Naive thymus-derived CD4-positive, alpha-beta T cell (primary cell): ENCODE measurements around the gene ENTPD1. TPM values are rescaled to one million over a fixed set of nuclear protein-coding genes. Genes with fewer than 3 reads are reported as not detected.

Experiments
- ATAC-seq: fragments of 150-1000 bp; cut with Tn5 transposase; 2 replicates; pipeline ENCODE4 v1.10.0; 2021; ENCODE audit warnings: mild to moderate bottlenecking, moderate library complexity
- CTCF ChIA-PET: fragments of 350-600 bp; sonication (Branson Sonifier 250); formaldehyde crosslinking; loops from one replicate; lab custom pipeline; 2021; ENCODE audit warnings: antibody characterized with exemption; lab: Charles Lee
- POLR2A ChIA-PET: fragments of 350-600 bp; sonication (Branson Sonifier 250); formaldehyde crosslinking; loops from one replicate; lab custom pipeline; 2021; ENCODE audit warnings: antibody characterized with exemption, inconsistent platforms; lab: Charles Lee
- DNase-seq, 9 donors: peaks; one replicate each; pipeline versions ENCODE4 v3.0.0 to v3.0.0-alpha.2; 2020 to 2022; ENCODE audit warnings: mixed read lengths in 1 of 9
- H3K27ac ChIP-seq: one replicate; pipeline ENCODE4 v1.7.0; 2013; ENCODE audit warnings: mild to moderate bottlenecking, low read depth, low read length, moderate library complexity
- H3K27me3 ChIP-seq, 2 donors: one replicate each; pipeline ENCODE4 v1.7.0; 2013; ENCODE audit warnings: low read length in 2 of 2, mild to moderate bottlenecking in 2 of 2, moderate library complexity in 2 of 2; ENCODE audit not compliant: control insufficient read depth in 2 of 2, insufficient read depth in 2 of 2
- H3K36me3 ChIP-seq, 3 experiments: 1 replicate in 2 of 3; 2 replicates in 1 of 3; pipeline ENCODE4 v1.7.0; 2013; ENCODE audit warnings: low read length in 3 of 3, mild to moderate bottlenecking in 3 of 3, moderate library complexity in 1 of 3; ENCODE audit not compliant: insufficient read depth in 3 of 3, control insufficient read depth in 2 of 3
- H3K4me1 ChIP-seq, 2 donors: one replicate each; pipeline ENCODE4 v1.7.0; 2013; ENCODE audit warnings: low read length in 2 of 2, mild to moderate bottlenecking in 2 of 2, moderate library complexity in 1 of 2; ENCODE audit not compliant: control insufficient read depth in 2 of 2, insufficient read depth in 2 of 2
- H3K4me3 ChIP-seq: 2 replicates; pipeline ENCODE4 v1.7.0; 2013; ENCODE audit warnings: mild to moderate bottlenecking, low read length
- H3K9me3 ChIP-seq, 3 experiments: 1 replicate in 2 of 3; 2 replicates in 1 of 3; pipeline ENCODE4 v1.7.0; 2013; ENCODE audit warnings: low read length in 3 of 3; ENCODE audit not compliant: control insufficient read depth in 2 of 3
- H3K27ac Mint-ChIP-seq, 9 donors: one replicate each; pipeline ENCODE4 v1.8.0; 2020 to 2022; ENCODE audit warnings: mixed read lengths in 9 of 9, mild to moderate bottlenecking in 8 of 9, moderate library complexity in 5 of 9, inconsistent platforms in 2 of 9
- H3K27me3 Mint-ChIP-seq, 5 donors: one replicate each; pipeline ENCODE4 v1.8.0; 2021 to 2022; ENCODE audit warnings: mixed read lengths in 5 of 5, mild to moderate bottlenecking in 1 of 5
- H3K36me3 Mint-ChIP-seq, 5 donors: one replicate each; pipeline ENCODE4 v1.8.0; 2020 to 2022; ENCODE audit warnings: mixed read lengths in 5 of 5, mild to moderate bottlenecking in 3 of 5, inconsistent platforms in 1 of 5
- H3K4me1 Mint-ChIP-seq, 7 donors: one replicate each; pipeline ENCODE4 v1.8.0; 2020 to 2022; ENCODE audit warnings: mixed read lengths in 7 of 7, mild to moderate bottlenecking in 3 of 7, inconsistent platforms in 1 of 7
- H3K4me3 Mint-ChIP-seq, 10 donors: one replicate each; pipeline ENCODE4 v1.8.0; 2020 to 2022; ENCODE audit warnings: mild to moderate bottlenecking in 10 of 10, mixed read lengths in 10 of 10, moderate library complexity in 6 of 10, inconsistent platforms in 2 of 10
- H3K9me3 Mint-ChIP-seq, 11 donors: one replicate each; pipeline ENCODE4 v1.8.0; 2020 to 2022; ENCODE audit warnings: mixed read lengths in 11 of 11, mild to moderate bottlenecking in 4 of 11, inconsistent platforms in 1 of 11, moderate library complexity in 1 of 11
- intact Hi-C, 2 donors: fragments of 100-400 bp; cut with micrococcal nuclease; formaldehyde crosslinking; loops; one replicate each; pipeline ENCODE4 v1.15.1; 2023
- polyA plus RNA-seq, 2 donors: library from polyadenylated mRNA; unstranded; fragments of 300-500 nt; fragmentation: Illumina TruSeq; gene quantifications; one replicate each; pipeline ENCODE4 v1.2.3, GENCODE V29; 2021
- total RNA-seq, 6 experiments: library from RNA in 5 of 6; stranded (reverse) in 5 of 6; gene quantifications; 1 replicate in 5 of 6; 2 replicates in 1 of 6; pipeline ENCODE4 v1.2.3 and lab custom pipeline; 2021 to 2026

Gene ENTPD1
- total RNA-seq = 10 to 100 TPM in 2 of 5 experiments, 1 to 10 TPM in 2, under 1 TPM in 1; 0.89 to 28.2 (median 5.0) TPM
- polyA plus RNA-seq = under 1 TPM; 0.21 to 0.48 TPM
- not detected for total RNA-seq (lab: John Stamatoyannopoulos, UW)

- Histone ChIP-seq H3K4me1 (peaks cover 0 to 4% of the 10 kb centered on the region in 2 donors), H3K4me3 (no peak within 1 kb of the TSS), H3K36me3 (no peaks in the 10 kb centered on the region), H3K27ac (no peak within 1 kb of the TSS), H3K9me3 (no peaks in the 10 kb centered on the region), H3K27me3 (no peaks in the 10 kb centered on the region)
- Mint-ChIP-seq H3K27ac (peak within 1 kb of the TSS in 1 of 9 donors; percentile 77), H3K9me3 (peaks cover 0 to 4% (median 0%) of the 10 kb centered on the region in 11 donors), H3K4me1 (peaks cover 0 to 47% (median 7%) of the 10 kb centered on the region in 7 donors), H3K4me3 (peak within 1 kb of the TSS in 4 of 10 donors; percentile 3 to 79 (median 28)), H3K27me3 (peaks cover 18 to 34% (median 22%) of the 10 kb centered on the region in 5 donors), H3K36me3 (peaks cover 0 to 20% (median under 1%) of the 10 kb centered on the region in 5 donors)
- CTCF ChIA-PET = no interaction called here
- DNase-seq (no peak), ATAC-seq (peak; percentile 29)
- intact Hi-C loops = loop anchor here in 1 of 2 donors (5.0 kb wide), 1 partner anchor 64 kb away; the partner anchor contains the start of gene TCTN3
- POLR2A ChIA-PET = no interaction called here
Observed at GRCh38 chr10:95756041-95756761, at the start of gene ENTPD1. Gene ENTPD1 (plus strand): TSS chr10:95756163. CDS start chr10:95756240, 77 bp downstream.

DNA sequence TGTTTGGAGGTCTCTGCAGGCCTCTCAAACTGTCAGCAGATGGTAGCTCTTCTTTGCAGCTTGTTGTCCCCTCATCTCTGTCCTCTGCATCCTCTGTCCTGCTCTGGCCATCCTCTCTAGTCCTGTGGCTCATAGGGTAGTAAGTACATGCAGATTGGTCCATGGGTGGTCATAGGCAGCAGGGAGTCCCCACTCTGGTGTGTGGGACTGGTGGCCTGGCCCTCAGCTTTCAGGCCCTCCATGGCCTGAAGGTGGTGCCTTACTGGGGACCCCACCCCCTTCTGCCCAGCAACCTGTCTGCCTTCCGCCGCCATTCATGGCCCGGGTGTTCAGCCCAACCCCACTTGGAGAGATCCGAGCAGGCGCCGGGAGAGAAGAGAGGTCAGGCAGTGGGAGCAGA lies 49.4 kb upstream of the ENTPD1 start:
- POLR2A ChIA-PET = no interaction called here
- no peak overlapping the region for H3K4me3 Mint-ChIP-seq
- peak overlapping the region in 1 of 9 donors; percentile 30 for H3K27ac Mint-ChIP-seq
- Histone ChIP-seq H3K27me3 (no peaks in the 10 kb centered on the region), H3K36me3 (no peaks in the 10 kb centered on the region), H3K4me1 (no peaks in the 10 kb centered on the region), H3K4me3 (no peak overlapping the region), H3K27ac (no peak overlapping the region), H3K9me3 (no peaks in the 10 kb centered on the region)
- intact Hi-C loops = no loop called here
- peaks cover 0 to 6% (median 0%) of the 10 kb centered on the region in 5 donors for H3K36me3 Mint-ChIP-seq
- CTCF ChIA-PET = no interaction called here
- peaks cover 0 to 2% (median 0%) of the 10 kb centered on the region in 5 donors for H3K27me3 Mint-ChIP-seq
- DNase-seq (no peak), ATAC-seq (no peak)
- peaks cover 0 to 2% (median 0%) of the 10 kb centered on the region in 11 donors for H3K9me3 Mint-ChIP-seq
- H3K4me1 Mint-ChIP-seq = peaks cover 0 to 4% (median 0%) of the 10 kb centered on the region in 7 donors

DNA sequence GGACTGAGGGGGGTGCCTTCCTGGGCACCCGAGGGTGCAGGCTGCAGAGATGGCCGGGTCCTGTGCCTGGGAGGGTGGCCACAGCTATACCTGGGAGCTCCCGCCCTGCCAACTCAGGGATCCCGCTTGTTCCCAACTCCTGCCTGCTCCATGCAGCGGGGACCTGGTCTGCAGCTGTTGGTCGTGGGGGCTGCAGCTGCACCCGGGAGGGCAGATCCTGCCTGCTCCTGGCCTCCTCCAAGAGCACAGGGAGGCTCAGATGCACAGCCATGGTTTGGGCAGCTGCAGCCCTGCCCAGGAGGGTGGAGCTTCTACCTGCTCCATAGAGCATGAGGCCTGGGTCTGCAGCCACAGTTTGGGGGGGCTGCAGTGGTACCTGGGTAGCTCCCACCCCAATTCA lies 49.0 kb upstream of the ENTPD1 start:
- POLR2A ChIA-PET = no interaction called here
- Mint-ChIP-seq H3K27me3 (peaks cover 0 to 2% (median 0%) of the 10 kb centered on the region in 5 donors), H3K36me3 (peaks cover 0 to 6% (median 0%) of the 10 kb centered on the region in 5 donors), H3K27ac (no peak overlapping the region), H3K4me1 (peaks cover 0 to 4% (median 0%) of the 10 kb centered on the region in 7 donors), H3K9me3 (peaks cover 0 to 2% (median 0%) of the 10 kb centered on the region in 11 donors), H3K4me3 (no peak overlapping the region)
- H3K36me3 ChIP-seq = no peaks in the 10 kb centered on the region
- no peaks in the 10 kb centered on the region for H3K27me3 ChIP-seq
- no peak overlapping the region for H3K4me3 ChIP-seq
- CTCF ChIA-PET = no interaction called here
- H3K9me3 ChIP-seq = no peaks in the 10 kb centered on the region
- no peak overlapping the region for H3K27ac ChIP-seq
- no peak for DNase-seq
- ATAC-seq = no peak
- intact Hi-C loops = no loop called here
- no peaks in the 10 kb centered on the region for H3K4me1 ChIP-seq

- DNase-seq (no peak), ATAC-seq (no peak)
- H3K4me3 Mint-ChIP-seq = no peak overlapping the region
- H3K36me3 Mint-ChIP-seq = peaks cover 0 to under 1% (median 0%) of the 10 kb centered on the region in 5 donors
- Histone ChIP-seq H3K27me3 (no peaks in the 10 kb centered on the region), H3K4me1 (no peaks in the 10 kb centered on the region), H3K36me3 (no peaks in the 10 kb centered on the region), H3K4me3 (no peak overlapping the region), H3K27ac (no peak overlapping the region), H3K9me3 (no peaks in the 10 kb centered on the region)
- H3K27ac Mint-ChIP-seq = no peak overlapping the region
- CTCF ChIA-PET = no interaction called here
- H3K27me3 Mint-ChIP-seq = peaks cover 0 to 7% (median 0%) of the 10 kb centered on the region in 5 donors
- no peaks in the 10 kb centered on the region for H3K9me3 Mint-ChIP-seq
- H3K4me1 Mint-ChIP-seq = peaks cover 0 to 4% (median 0%) of the 10 kb centered on the region in 7 donors
- POLR2A ChIA-PET = no interaction called here
- intact Hi-C loops = no loop called here
Observed at GRCh38 chr10:95711492-95711891, 44.5 kb upstream of the ENTPD1 start.

- CTCF ChIA-PET = no interaction called here
Observed at GRCh38 chr10:95716466-95716865, 39.5 kb upstream of the ENTPD1 start.

DNA sequence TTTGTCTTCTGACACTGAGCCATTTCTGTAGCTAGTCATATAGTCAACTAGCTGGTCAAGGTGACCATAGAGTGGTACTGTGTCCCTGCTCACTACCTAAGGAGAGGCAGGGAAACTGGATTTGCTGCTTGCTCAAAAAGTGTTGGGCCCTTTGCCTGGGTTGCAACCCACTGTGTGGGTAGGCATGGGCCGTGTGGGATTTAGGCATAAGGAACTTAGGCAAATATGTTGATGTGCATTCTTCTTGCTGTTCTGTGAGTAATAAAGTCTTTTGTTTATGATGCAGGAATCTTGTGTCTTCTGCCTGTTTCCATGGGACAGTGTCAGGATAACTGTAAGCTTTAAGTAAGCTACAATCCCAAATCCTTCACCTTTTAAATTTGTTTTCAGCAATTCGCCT lies 39.1 kb upstream of the ENTPD1 start:
- H3K4me1 Mint-ChIP-seq = no peaks in the 10 kb centered on the region
- no peak overlapping the region for H3K27ac Mint-ChIP-seq
- H3K27me3 ChIP-seq = no peaks in the 10 kb centered on the region
- ChIA-PET CTCF (no interaction called here), POLR2A (no interaction called here)
- H3K4me3 Mint-ChIP-seq = no peak overlapping the region
- peaks cover 0 to 4% (median 0%) of the 10 kb centered on the region in 5 donors for H3K36me3 Mint-ChIP-seq
- peaks cover 0 to 2% (median 0%) of the 10 kb centered on the region in 11 donors for H3K9me3 Mint-ChIP-seq
- no peaks in the 10 kb centered on the region for H3K4me1 ChIP-seq
- H3K27ac ChIP-seq = no peak overlapping the region
- H3K36me3 ChIP-seq = no peaks in the 10 kb centered on the region
- intact Hi-C loops = no loop called here
- no peaks in the 10 kb centered on the region for H3K9me3 ChIP-seq
- H3K27me3 Mint-ChIP-seq = peaks cover 0 to 10% (median 3%) of the 10 kb centered on the region in 5 donors
- no peak for ATAC-seq
- no peak overlapping the region for H3K4me3 ChIP-seq
- no peak for DNase-seq

More at GRCh38 chr10:95716466-95716865, 39.5 kb upstream of the ENTPD1 start:
- H3K4me1 ChIP-seq = no peaks in the 10 kb centered on the region
- POLR2A ChIA-PET = no interaction called here
- Mint-ChIP-seq H3K9me3 (no peaks in the 10 kb centered on the region), H3K36me3 (peaks cover 0 to 4% (median 0%) of the 10 kb centered on the region in 5 donors), H3K4me3 (no peak overlapping the region), H3K27ac (no peak overlapping the region), H3K27me3 (peaks cover 0 to 10% (median 3%) of the 10 kb centered on the region in 5 donors), H3K4me1 (no peaks in the 10 kb centered on the region)
- H3K36me3 ChIP-seq = no peaks in the 10 kb centered on the region
- H3K27me3 ChIP-seq = no peaks in the 10 kb centered on the region
- intact Hi-C loops = no loop called here
- no peaks in the 10 kb centered on the region for H3K9me3 ChIP-seq
- no peak for ATAC-seq
- no peak overlapping the region for H3K4me3 ChIP-seq
- H3K27ac ChIP-seq = no peak overlapping the region
- DNase-seq = no peak
